ENCODE measurements around the gene SNRPD1. TPM values are rescaled to one million over a fixed set of nuclear protein-coding genes. Genes with fewer than 3 reads are reported as not detected.
"Not testable (repeated sequence)": the region's sequence is repeated elsewhere in the genome, so short reads cannot be mapped to it uniquely, and the experiment has no call there.

Gene SNRPD1
- 7.2 and 11.1 TPM in 2 replicates for total RNA-seq (2014; rRNA removed; shearing (Covaris generic); ENCODE audit: low replicate concordance)

DNA sequence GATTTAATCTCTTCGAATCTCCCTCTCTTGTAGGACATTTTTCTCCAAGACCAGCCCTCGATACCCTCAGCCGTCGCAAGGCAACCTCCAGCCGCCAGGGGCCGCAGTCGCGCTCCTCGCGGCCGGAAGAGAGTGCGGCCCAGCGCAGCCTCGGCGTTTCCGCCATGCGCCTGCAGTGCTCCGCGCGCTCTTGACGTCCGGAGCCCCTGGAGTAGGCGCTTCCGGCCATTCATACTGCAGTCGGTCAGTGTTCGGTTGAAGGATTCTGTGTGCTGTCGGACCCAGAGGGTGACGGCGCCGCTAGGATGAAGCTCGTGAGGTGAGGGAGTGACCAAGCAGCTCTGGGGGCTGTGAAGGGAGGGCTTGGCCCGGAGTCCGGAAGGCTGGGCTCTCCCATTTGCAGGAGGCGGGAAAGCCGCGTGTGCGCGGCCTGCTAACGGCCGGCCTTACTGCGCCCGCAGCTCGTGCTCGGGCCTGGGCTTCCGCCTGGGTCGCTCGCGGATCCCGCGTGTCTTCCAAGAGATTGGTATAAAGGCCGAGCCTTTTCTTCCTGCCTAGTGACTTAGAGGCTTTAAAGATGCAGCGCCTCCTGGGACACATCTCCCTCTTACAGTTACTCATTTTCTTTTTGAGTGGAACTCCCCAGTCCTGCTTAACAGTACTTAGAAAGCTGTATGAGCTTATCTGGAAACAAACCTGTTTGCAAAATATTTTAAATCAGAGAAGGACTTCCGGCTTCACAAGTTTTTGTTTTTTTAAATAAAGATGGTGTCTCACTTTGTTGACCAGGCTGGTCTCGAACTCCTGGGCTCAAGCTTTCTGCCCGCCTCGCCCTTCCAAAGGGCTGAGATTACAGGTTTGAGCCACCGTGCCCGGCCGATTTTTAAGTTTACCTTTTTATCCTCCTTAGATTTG, at the start of gene SNRPD1:
Gene SNRPD1 (plus strand): TSS at position 190 of the 915 bp plus-strand sequence. CDS start 116 bp downstream, at position 306.
- peak; percentile 87 for DNase-seq (ENCODE audit: low read depth)
- in situ Hi-C loops (cut with HindIII; ENCODE audit: low pct_unique_long_range_greater_than_20kb, low sequenced_read_pairs) = no loop called here

GRCh38 chr18:21571772-21572171, 40.3 kb upstream of the SNRPD1 start:
- in situ Hi-C loops (cut with HindIII; ENCODE audit: low pct_unique_long_range_greater_than_20kb, low sequenced_read_pairs) = no loop called here
- no peak for DNase-seq (ENCODE audit: low read depth)

- no peak for DNase-seq (ENCODE audit: low read depth)
- in situ Hi-C loops (cut with HindIII; ENCODE audit: low pct_unique_long_range_greater_than_20kb, low sequenced_read_pairs) = no loop called here
Measured at GRCh38 chr18:21575656-21576055, 36.5 kb upstream of the SNRPD1 start.

DNA sequence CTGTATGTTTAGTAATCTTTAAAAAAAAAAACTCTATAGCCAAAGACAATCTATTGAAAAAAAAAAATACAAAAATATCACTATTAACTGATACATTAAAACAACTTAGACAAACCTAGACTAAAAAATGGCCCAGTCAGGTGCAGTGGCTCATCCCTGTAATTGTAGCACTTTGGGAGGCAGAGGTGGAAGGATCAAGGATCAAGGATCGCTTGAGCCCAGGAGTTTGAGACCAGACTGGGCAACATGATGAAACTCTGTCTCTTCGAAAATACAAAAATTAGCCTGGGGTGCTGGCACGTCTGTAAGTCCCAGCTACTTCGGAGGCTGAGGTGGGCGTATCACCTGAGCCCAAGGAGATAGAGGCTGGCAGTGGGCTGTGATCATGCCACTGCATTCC, 27.7 kb upstream of the SNRPD1 start:
- no peak for DNase-seq (ENCODE audit: low read depth)
- in situ Hi-C loops (cut with HindIII; ENCODE audit: low pct_unique_long_range_greater_than_20kb, low sequenced_read_pairs) = no loop called here

GRCh38 chr18:21592361-21592760, 19.8 kb upstream of the SNRPD1 start:
- DNase-seq (ENCODE audit: low read depth); in situ Hi-C loops (cut with HindIII; ENCODE audit: low pct_unique_long_range_greater_than_20kb, low sequenced_read_pairs): not testable (repeated sequence)

GRCh38 chr18:21593540-21594257, 18.4 kb upstream of the SNRPD1 start:
- DNase-seq (ENCODE audit: low read depth) = no peak
- in situ Hi-C loops (cut with HindIII; ENCODE audit: low pct_unique_long_range_greater_than_20kb, low sequenced_read_pairs) = no loop called here

- in situ Hi-C loops (cut with HindIII; ENCODE audit: low pct_unique_long_range_greater_than_20kb, low sequenced_read_pairs) = no loop called here
Measured at GRCh38 chr18:21597620-21598019, 14.5 kb upstream of the SNRPD1 start.

GRCh38 chr18:21598726-21599584, 13.2 kb upstream of the SNRPD1 start:
- peak; percentile 27 for DNase-seq (ENCODE audit: low read depth)
- in situ Hi-C loops (cut with HindIII; ENCODE audit: low pct_unique_long_range_greater_than_20kb, low sequenced_read_pairs) = no loop called here

More at GRCh38 chr18:21597620-21598019, 14.5 kb upstream of the SNRPD1 start:
- no peak for DNase-seq (ENCODE audit: low read depth)

DNA sequence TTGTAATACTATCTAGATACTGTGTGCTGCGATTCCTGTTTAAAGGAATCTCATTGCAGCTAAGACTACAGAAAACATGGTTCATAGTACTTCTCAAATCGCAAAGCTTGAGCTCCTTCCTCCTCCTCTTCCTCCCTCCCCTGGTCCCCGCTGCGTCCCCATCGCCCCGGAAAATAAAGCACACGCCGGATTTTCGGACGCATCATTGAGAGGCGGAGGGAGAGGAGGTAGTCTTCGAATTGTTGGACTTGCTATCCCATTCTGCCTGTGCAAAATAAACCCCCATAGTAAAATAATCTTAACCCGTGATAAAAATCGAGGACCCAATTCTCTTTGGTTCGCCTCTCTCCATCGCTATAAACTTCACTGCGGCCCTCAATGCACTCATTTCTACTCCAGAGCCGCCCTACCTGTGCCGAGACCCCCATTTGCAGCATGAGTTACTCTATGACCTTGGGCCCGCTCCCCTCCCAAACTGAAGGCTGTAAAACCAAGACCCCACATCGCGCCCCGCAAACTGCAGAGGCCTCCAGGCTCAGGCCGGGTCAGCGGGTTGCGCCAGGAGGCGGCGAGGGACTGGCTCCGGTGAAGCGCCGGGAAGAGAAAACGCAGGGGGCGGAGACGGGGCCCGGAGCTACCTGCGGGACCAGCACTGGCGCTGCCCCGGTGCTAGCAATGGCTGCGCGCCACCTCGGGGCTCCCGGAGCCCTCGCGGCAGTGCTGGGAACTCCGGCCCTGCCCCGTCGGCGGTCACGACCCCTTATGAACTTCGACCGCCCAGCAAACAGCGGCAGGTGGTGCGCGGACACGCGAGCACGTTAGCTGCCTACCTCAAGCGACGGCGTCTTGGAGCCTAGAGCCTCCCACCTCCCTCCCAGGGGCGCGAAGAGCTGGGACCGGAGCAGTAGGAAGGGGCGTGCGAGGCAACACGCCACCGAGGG, 12.3 kb upstream of the SNRPD1 start:
- no peak for DNase-seq (ENCODE audit: low read depth)
- in situ Hi-C loops (cut with HindIII; ENCODE audit: low pct_unique_long_range_greater_than_20kb, low sequenced_read_pairs) = no loop called here

GRCh38 chr18:21600526-21601410, 11.3 kb upstream of the SNRPD1 start, which contains the start of gene ESCO1:
Gene ESCO1 (minus strand): TSS chr18:21600704. CDS start chr18:21574843, 25,861 bp downstream.
- peak; percentile 96 for DNase-seq (ENCODE audit: low read depth)
- in situ Hi-C loops (cut with HindIII; ENCODE audit: low pct_unique_long_range_greater_than_20kb, low sequenced_read_pairs) = no loop called here

- in situ Hi-C loops (cut with HindIII; ENCODE audit: low pct_unique_long_range_greater_than_20kb, low sequenced_read_pairs) = no loop called here
Measured at GRCh38 chr18:21602299-21602587, 9.9 kb upstream of the SNRPD1 start.

DNA sequence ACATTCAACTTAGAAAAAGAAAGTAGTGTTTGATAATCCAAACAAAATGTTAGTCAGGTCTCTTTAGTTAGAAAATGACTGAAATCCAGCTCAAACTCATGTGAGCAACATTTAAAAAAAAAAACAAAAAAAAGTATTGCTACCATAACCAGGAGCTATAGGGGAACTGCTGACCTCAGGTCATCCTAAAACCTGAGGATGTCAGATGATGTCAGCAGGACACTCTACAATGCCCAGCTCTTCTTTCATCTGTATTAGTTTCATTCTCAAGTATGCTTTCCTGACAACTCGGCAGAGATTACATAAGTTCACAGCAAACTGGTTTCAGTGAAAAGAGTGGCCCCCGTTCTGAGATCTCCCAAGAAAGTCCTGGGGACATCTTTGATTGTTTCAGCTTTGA, 7.4 kb upstream of the SNRPD1 start:
- DNase-seq (ENCODE audit: low read depth) = no peak
- in situ Hi-C loops (cut with HindIII; ENCODE audit: low pct_unique_long_range_greater_than_20kb, low sequenced_read_pairs) = no loop called here

More at GRCh38 chr18:21602299-21602587, 9.9 kb upstream of the SNRPD1 start:
- no peak for DNase-seq (ENCODE audit: low read depth)

- in situ Hi-C loops (cut with HindIII; ENCODE audit: low pct_unique_long_range_greater_than_20kb, low sequenced_read_pairs) = no loop called here
- DNase-seq (ENCODE audit: low read depth) = no peak
Measured at GRCh38 chr18:21605213-21605612, 6.9 kb upstream of the SNRPD1 start.

GRCh38 chr18:21611401-21612124, 551 bp upstream of the SNRPD1 start:
- DNase-seq (ENCODE audit: low read depth); in situ Hi-C loops (cut with HindIII; ENCODE audit: low pct_unique_long_range_greater_than_20kb, low sequenced_read_pairs): not testable (repeated sequence)

DNA sequence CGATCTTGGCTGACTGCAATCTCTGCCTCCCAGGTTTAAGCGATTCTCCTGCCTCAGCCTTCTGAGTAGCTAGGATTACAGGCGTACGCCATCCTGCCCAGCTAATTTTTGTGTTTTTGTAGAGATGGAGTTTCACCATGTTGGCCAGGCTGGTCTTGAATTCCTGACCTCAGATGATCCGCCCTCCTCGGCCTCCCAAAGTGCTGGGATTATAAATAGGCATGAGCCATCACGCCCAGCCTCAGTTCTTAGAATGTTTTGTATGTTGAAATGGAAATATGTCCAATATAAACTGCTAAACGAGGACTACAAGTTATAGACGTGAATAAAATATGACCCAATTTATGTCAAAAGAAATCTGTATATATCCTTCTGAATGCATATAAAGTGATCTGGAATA, 9.5 kb downstream of the SNRPD1 start:
- in situ Hi-C loops (cut with HindIII; ENCODE audit: low pct_unique_long_range_greater_than_20kb, low sequenced_read_pairs) = not testable (repeated sequence)

More for the DNA sequence above, 9.5 kb downstream of the SNRPD1 start:
- DNase-seq (ENCODE audit: low read depth) = not testable (repeated sequence)

All from Caki2 (cell line).